GM12878 (cell line): ENCODE results near the gene FAM219A.

Experiments used
- CBFB ChIP-seq: IDR thresholded peaks from 2 replicates; pipeline ENCODE4 v1.6.1; 2016; ENCODE audit warnings: antibody characterized with exemption, low read depth
- CTCF ChIP-seq, 3 experiments: IDR thresholded peaks in 2 of 3; conservative IDR thresholded peaks in 1 of 3; 2 replicates each; pipeline ENCODE4 v1.5.1; 2011; ENCODE audit warnings: low read depth in 3 of 3, low read length in 3 of 3, mild to moderate bottlenecking in 3 of 3, control low read depth in 2 of 3, moderate library complexity in 2 of 3, inconsistent platforms in 1 of 3, mixed read lengths in 1 of 3; ENCODE audit not compliant: control insufficient read depth in 2 of 3, insufficient read depth in 1 of 3; ENCODE audit errors: extremely low read depth in 1 of 3
- MAX ChIP-seq: IDR thresholded peaks from 2 replicates; pipeline ENCODE4 v1.6.1; 2012; ENCODE audit warnings: low read depth, low read length, improper control_type of control experiment
- NR2C2 ChIP-seq: IDR thresholded peaks from 2 replicates; pipeline ENCODE4 v1.6.1; 2011; ENCODE audit warnings: borderline replicate concordance, low read depth; ENCODE audit not compliant: control insufficient read depth, insufficient read length
- RFX5 ChIP-seq: IDR thresholded peaks from 2 replicates; pipeline ENCODE4 v1.6.1; 2011; ENCODE audit warnings: low read depth, low read length, improper control_type of control experiment

GRCh38 chr9:34491596-34491995 is 33.2 kb upstream of the FAM219A start:
- no peak for TF ChIP-seq MAX
- TF ChIP-seq CTCF (IDR thresholded peaks at IDR 0.05 in 2 of 3, conservative IDR thresholded peaks at IDR 0.05 in 1 of 3; ENCODE audit: control insufficient read depth in 2 of 3, extremely low read depth in 1 of 3, insufficient read depth in 1 of 3, low read depth in 3 of 3, low read length in 3 of 3), result no peak
- TF ChIP-seq NR2C2, result no peak
- TF ChIP-seq CBFB, result no peak
- TF ChIP-seq RFX5, result no peak
